A549 treated with dexamethasone at 1 μM for 4 hours (cell line): Measurements from ENCODE around the gene UTRN. TPM values are rescaled to one million over a fixed set of nuclear protein-coding genes. Genes with fewer than 3 reads are reported as not detected.

Experiments used
- total RNA-seq: library from RNA; stranded (reverse); fragments of 200-300 nt; extraction: Qiagen RNA extraction; gene quantifications from 5 replicates; pipeline ENCODE4 v1.2.3, GENCODE V29; 2022

UTRN gene
- total RNA-seq = 7.0 to 12.2 TPM (median 10.5 TPM) in 5 replicates

DNA sequence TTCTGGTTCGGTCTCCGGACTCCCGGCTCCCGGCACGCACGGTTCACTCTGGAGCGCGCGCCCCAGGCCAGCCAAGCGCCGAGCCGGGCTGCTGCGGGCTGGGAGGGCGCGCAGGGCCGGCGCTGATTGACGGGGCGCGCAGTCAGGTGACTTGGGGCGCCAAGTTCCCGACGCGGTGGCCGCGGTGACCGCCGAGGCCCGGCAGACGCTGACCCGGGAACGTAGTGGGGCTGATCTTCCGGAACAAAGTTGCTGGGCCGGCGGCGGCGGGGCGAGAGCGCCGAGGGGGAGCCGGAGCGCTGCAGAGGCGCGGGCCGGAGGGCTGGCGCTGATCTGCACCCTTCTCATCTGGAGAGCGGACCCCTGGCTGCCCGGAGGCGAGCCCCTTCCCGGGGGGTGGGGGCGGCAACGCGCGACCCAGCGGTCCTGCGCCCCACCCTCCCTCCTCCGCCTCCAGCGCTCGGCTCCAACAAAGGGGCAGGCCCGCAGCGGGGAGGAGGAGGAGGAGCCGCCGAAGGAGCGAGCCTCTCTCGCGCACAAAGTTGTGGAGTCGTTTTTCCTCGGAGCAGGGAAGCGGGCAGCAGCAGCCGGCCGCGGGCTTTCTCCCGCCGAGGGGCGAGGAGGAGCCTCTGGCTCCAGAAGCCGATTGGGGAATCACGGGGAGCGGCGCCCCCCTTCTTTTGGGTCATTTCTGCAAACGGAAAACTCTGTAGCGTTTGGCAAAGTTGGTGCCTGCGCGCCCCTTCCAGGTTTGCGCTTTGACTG is at the start of gene UTRN:
Gene UTRN (plus strand): TSS at position 553 of the 765 bp plus-strand sequence. CDS start 6,494 bp downstream, outside the sequence.

Other genes with a start within 250 kb of the UTRN start
- gene SF3B5, start 189.8 kb upstream of the UTRN start, total RNA-seq = 188 to 207 TPM (median 198 TPM) in 5 replicates
- 1.8 to 2.5 TPM (median 2.4 TPM) in 5 replicates for gene STX11, start 134.8 kb upstream of the UTRN start, total RNA-seq